Caco-2 (cell line): ENCODE measurements around the gene GIMAP1. TPM values are rescaled to one million over a fixed set of nuclear protein-coding genes. Genes with fewer than 3 reads are reported as not detected.

Experiments
- BruUV-seq: library from RNA; stranded (reverse); fragments of 400-500 nt; replicated peaks from 2 replicates; lab custom pipeline; 2021; lab: Mats Ljungman, UMichigan
- CTCF ChIA-PET: fragments of 300-600 bp; sonication (Branson Sonifier 250); formaldehyde crosslinking; loops from one replicate; lab custom pipeline; 2022; ENCODE audit warnings: antibody characterized with exemption; lab: Charles Lee
- POLR2A ChIA-PET: fragments of 300-600 bp; sonication (Branson Sonifier 250); formaldehyde crosslinking; loops from one replicate; lab custom pipeline; 2022; ENCODE audit warnings: antibody characterized with exemption; lab: Charles Lee
- DNase-seq, 2 experiments: peaks; one replicate each; pipeline versions ENCODE4 v3.0.0 to v3.0.0-alpha.2; 2020 to 2022
- H3K27me3 ChIP-seq: replicated peaks from 2 replicates; pipeline ENCODE4 v1.6.0; 2011; ENCODE audit warnings: low read length; ENCODE audit not compliant: control insufficient read depth, insufficient read depth
- H3K36me3 ChIP-seq: 2 replicates; pipeline ENCODE4 v1.5.1; 2011; ENCODE audit warnings: low read length; ENCODE audit not compliant: control insufficient read depth, insufficient read depth
- H3K4me1 ChIP-seq: fragments of 250-450 bp; sonication (Bioruptor Pico); 2 replicates; pipeline ENCODE4 v1.5.1; 2020; ENCODE audit warnings: mild to moderate bottlenecking
- H3K4me3 ChIP-seq: 2 replicates; pipeline ENCODE4 v1.5.1; 2011; ENCODE audit warnings: low read depth, mild to moderate bottlenecking, control low read depth, low read length
- H3K9me3 ChIP-seq: fragments of 250-450 bp; sonication (Bioruptor Pico); 2 replicates; pipeline ENCODE4 v1.5.1; 2020; ENCODE audit warnings: mild to moderate bottlenecking, moderate library complexity
- H3K27ac Mint-ChIP-seq: one replicate; pipeline ENCODE4 v1.8.0; 2022; ENCODE audit warnings: mixed read lengths; ENCODE audit not compliant: unreplicated experiment
- H3K27me3 Mint-ChIP-seq: one replicate; pipeline ENCODE4 v1.8.0; 2022; ENCODE audit warnings: mixed read lengths; ENCODE audit not compliant: insufficient read depth, unreplicated experiment
- H3K36me3 Mint-ChIP-seq: one replicate; pipeline ENCODE4 v1.8.0; 2022; ENCODE audit warnings: mild to moderate bottlenecking, mixed read lengths; ENCODE audit not compliant: insufficient read depth, unreplicated experiment
- H3K4me1 Mint-ChIP-seq: one replicate; pipeline ENCODE4 v1.8.0; 2022; ENCODE audit warnings: low read depth, mixed read lengths; ENCODE audit not compliant: unreplicated experiment
- H3K4me3 Mint-ChIP-seq: one replicate; pipeline ENCODE4 v1.8.0; 2022; ENCODE audit warnings: mild to moderate bottlenecking, moderate library complexity, mixed read lengths; ENCODE audit not compliant: unreplicated experiment
- H3K9me3 Mint-ChIP-seq: one replicate; pipeline ENCODE4 v1.8.0; 2022; ENCODE audit warnings: mixed read lengths; ENCODE audit not compliant: unreplicated experiment
- intact Hi-C: fragments of 100-400 bp; cut with micrococcal nuclease; formaldehyde crosslinking; loops from one replicate; pipeline ENCODE4 v1.10.0; 2022; ENCODE audit not compliant: unreplicated experiment
- total RNA-seq: library from RNA; stranded (reverse); gene quantifications from 2 replicates; pipeline ENCODE4 v1.2.3, GENCODE V29; 2022
- TF ChIP-seq, protein P1 (sequence below), 2 experiments: fragments of 200-600 bp in 1 of 2; IDR thresholded peaks; 1 replicate in 1 of 2; 2 replicates in 1 of 2; pipeline versions ENCODE4 v1.5.1 to v1.8.0; 2011 to 2022; ENCODE audit warnings: antibody characterized with exemption in 1 of 2, control low read depth in 1 of 2, inconsistent platforms in 1 of 2, low read depth in 1 of 2, low read length in 1 of 2, mild to moderate bottlenecking in 1 of 2, moderate library complexity in 1 of 2; ENCODE audit not compliant: insufficient read depth in 1 of 2, severe bottlenecking in 1 of 2, unreplicated experiment in 1 of 2

The GIMAP1 gene
- total RNA-seq, 1 experiment from 2014 or later: not detected

- H3K4me3 ChIP-seq: no peak overlapping the region
- ChIA-PET POLR2A (no interaction called here), CTCF (no interaction called here)
- no peaks in the 10 kb centered on the region; the same call in 1 of the 2 replicates for H3K27me3 ChIP-seq
- intact Hi-C loops: no loop called here
- Mint-ChIP-seq H3K4me3 (no peak overlapping the region), H3K27me3 (peaks cover 24% of the 10 kb centered on the region), H3K27ac (no peak overlapping the region), H3K36me3 (no peaks in the 10 kb centered on the region), H3K9me3 (no peaks in the 10 kb centered on the region), H3K4me1 (no peaks in the 10 kb centered on the region)
- H3K36me3 ChIP-seq: no peaks in the 10 kb centered on the region
- TF ChIP-seq, protein P1, sequence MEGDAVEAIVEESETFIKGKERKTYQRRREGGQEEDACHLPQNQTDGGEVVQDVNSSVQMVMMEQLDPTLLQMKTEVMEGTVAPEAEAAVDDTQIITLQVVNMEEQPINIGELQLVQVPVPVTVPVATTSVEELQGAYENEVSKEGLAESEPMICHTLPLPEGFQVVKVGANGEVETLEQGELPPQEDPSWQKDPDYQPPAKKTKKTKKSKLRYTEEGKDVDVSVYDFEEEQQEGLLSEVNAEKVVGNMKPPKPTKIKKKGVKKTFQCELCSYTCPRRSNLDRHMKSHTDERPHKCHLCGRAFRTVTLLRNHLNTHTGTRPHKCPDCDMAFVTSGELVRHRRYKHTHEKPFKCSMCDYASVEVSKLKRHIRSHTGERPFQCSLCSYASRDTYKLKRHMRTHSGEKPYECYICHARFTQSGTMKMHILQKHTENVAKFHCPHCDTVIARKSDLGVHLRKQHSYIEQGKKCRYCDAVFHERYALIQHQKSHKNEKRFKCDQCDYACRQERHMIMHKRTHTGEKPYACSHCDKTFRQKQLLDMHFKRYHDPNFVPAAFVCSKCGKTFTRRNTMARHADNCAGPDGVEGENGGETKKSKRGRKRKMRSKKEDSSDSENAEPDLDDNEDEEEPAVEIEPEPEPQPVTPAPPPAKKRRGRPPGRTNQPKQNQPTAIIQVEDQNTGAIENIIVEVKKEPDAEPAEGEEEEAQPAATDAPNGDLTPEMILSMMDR (IDR thresholded peaks at IDR 0.05; ENCODE audit: insufficient read depth in 1 of 2, low read depth in 1 of 2, low read length in 1 of 2, severe bottlenecking in 1 of 2, unreplicated experiment in 1 of 2): no peak
- no peak for DNase-seq
- no TSS peak for BruUV-seq
- no peaks in the 10 kb centered on the region for H3K9me3 ChIP-seq
- no peaks in the 10 kb centered on the region for H3K4me1 ChIP-seq
Observed at GRCh38 chr7:150745086-150745485, 28.7 kb downstream of the GIMAP1 start.

DNA sequence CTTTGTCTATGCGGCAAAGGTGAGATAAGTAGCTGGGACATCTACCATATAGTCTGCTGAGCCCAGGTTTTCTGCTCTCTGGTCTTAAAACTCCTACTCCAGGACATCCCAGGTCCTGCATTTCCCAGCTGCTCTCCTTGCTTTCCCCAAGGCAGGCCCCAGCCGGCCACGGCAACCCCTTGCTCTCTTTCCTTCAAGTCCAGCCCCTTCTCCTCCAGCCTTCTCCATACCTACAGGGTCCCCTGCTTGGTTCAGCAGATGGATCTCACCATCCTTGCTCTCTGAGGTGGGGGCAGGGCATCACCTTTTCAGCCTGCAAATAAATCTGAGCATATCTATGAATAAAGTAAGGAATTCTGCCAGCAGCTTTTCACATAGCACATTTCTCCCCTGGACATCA, 29.5 kb downstream of the GIMAP1 start:
- Histone ChIP-seq H3K36me3 (no peaks in the 10 kb centered on the region), H3K27me3 (no peaks in the 10 kb centered on the region; the same call in 1 of the 2 replicates), H3K9me3 (no peaks in the 10 kb centered on the region), H3K4me3 (no peak overlapping the region), H3K4me1 (no peaks in the 10 kb centered on the region)
- Mint-ChIP-seq H3K4me1 (no peaks in the 10 kb centered on the region), H3K27ac (no peak overlapping the region), H3K9me3 (no peaks in the 10 kb centered on the region), H3K36me3 (no peaks in the 10 kb centered on the region), H3K27me3 (peaks cover 24% of the 10 kb centered on the region), H3K4me3 (no peak overlapping the region)
- DNase-seq: no peak
- TF ChIP-seq, protein P1 (IDR thresholded peaks at IDR 0.05; ENCODE audit: insufficient read depth in 1 of 2, low read depth in 1 of 2, low read length in 1 of 2, severe bottlenecking in 1 of 2, unreplicated experiment in 1 of 2): no peak
- intact Hi-C loops: no loop called here
- BruUV-seq: no TSS peak
- ChIA-PET CTCF (interaction anchor here (0.6 kb wide), 1 partner anchor 113 kb away, joined by 4 read pairs; no protein-coding TSS in a partner anchor), POLR2A (no interaction called here)

DNA sequence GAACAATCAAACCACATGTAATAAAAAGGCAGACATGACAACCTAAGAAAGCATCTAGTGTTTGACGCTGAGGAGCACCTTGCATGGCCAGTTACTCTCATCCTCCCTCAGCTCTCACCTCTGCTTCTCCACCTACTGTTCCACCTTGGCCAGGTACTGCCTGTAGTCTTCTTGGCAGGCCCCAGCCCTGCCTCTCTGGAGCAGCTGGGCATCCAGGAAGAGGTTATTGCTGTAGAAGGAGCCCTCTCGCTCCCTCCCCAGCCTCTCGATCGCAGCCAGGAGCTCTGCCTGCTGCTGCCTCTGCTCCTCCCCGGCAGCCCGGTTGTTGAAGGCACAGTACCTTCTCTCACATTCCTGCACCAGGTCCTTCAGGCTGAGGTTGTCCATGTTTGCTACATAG, 30.5 kb downstream of the GIMAP1 start:
- Mint-ChIP-seq H3K9me3 (no peaks in the 10 kb centered on the region), H3K27ac (no peak overlapping the region), H3K4me3 (no peak overlapping the region), H3K27me3 (peaks cover 20% of the 10 kb centered on the region), H3K4me1 (no peaks in the 10 kb centered on the region), H3K36me3 (no peaks in the 10 kb centered on the region)
- Histone ChIP-seq H3K27me3 (no peaks in the 10 kb centered on the region; the same call in 1 of the 2 replicates), H3K36me3 (no peaks in the 10 kb centered on the region), H3K4me1 (no peaks in the 10 kb centered on the region), H3K4me3 (no peak overlapping the region), H3K9me3 (no peaks in the 10 kb centered on the region)
- intact Hi-C loops: no loop called here
- TF ChIP-seq, protein P1 (IDR thresholded peaks at IDR 0.05; ENCODE audit: insufficient read depth in 1 of 2, low read depth in 1 of 2, low read length in 1 of 2, severe bottlenecking in 1 of 2, unreplicated experiment in 1 of 2): no peak
- BruUV-seq: no TSS peak
- ChIA-PET POLR2A (no interaction called here), CTCF (no interaction called here)
- no peak for DNase-seq
